Gastroesophageal sphincter (tissue), 3 donors: ENCODE data around the gene HNRNPA2B1.

Experiments
- CTCF ChIP-seq, 4 experiments: fragments of 200-600 bp in 2 of 4; fragments of 450-650 bp in 2 of 4; sonication (generic) in 1 of 4; IDR thresholded peaks; one replicate each; pipeline ENCODE4 v1.5.1; 2017 to 2019; ENCODE audit warnings: antibody characterized with exemption in 4 of 4, mild to moderate bottlenecking in 2 of 4, moderate library complexity in 2 of 4
- POLR2A ChIP-seq, 2 donors: fragments of 450-650 bp; IDR thresholded peaks; one replicate each; pipeline ENCODE4 v1.6.1; 2017; ENCODE audit warnings: antibody characterized with exemption in 2 of 2, mild to moderate bottlenecking in 2 of 2, moderate library complexity in 1 of 2
- POLR2AphosphoS5 ChIP-seq: sonication (generic); formaldehyde crosslinking; IDR thresholded peaks from one replicate; pipeline ENCODE4 v1.6.1; 2017; ENCODE audit warnings: antibody characterized with exemption

- TF ChIP-seq CTCF (IDR thresholded peaks at IDR 0.05) = no peak
- TF ChIP-seq POLR2A (IDR thresholded peaks at IDR 0.05) = no peak
- TF ChIP-seq POLR2AphosphoS5 = no peak
These were observed 19.8 kb downstream of the HNRNPA2B1 start for GRCh38 chr7:26180792-26181198.
